ENCODE results near the gene LINGO1.

Gene LINGO1

DNA sequence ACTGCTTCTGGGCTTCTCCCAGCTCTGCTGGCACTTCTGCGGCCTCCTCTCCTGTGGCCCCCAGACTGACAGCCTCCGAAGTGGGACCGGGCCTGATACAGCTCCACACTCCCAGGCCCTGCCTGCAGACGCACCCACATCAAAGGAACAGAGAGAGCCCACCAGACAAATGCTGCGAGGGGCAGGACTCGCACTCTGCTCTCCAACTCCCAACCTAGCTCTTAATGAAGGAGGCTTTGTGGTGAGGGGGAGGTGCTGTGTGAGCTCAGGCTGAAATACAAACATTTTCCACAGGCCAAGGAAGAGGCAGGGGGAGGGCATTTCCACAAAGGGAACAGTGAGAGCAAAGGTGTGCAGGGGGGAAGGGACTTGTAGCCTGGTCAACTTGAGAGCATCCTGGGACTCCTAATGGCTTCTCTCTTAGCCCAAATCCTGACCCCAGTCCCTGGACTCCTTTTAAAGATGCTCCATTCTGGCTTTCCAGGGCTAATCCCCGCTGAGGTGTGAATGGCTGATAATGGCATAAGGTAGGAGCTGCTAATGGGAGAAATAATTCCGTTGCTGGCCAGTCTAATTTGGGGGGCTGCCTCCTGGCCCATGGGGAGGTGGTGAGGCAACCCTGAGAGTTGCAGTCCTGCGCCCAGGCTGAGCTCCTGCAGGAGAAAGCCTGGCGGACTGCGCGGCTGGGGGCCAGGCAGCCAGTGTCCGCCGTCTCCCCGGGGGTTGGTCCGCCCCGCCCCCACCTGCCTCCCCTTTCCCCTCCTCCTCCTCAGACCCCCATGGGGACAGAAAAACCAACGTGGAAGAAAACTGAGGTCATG, 9.6 kb downstream of the LINGO1 start:
- DNase-seq (ENCODE audit: low spot score) = no peak
- no peak overlapping the region for H3K4me3 ChIP-seq (ENCODE audit: low read length in 2 of 2)
- no peak overlapping the region for H4K8ac ChIP-seq (ENCODE audit: low read depth, low read length)
- WGBS, 2 donors (ENCODE audit: extremely low coverage in 2 of 2, insufficient read length in 2 of 2, insufficient replicate concordance in 1 of 2) = no CpG with 5 or more reads among the region's 18 CpGs
- H2AFZ ChIP-seq (ENCODE audit: low read length) = no peak overlapping the region
- peak overlapping the region; percentile 76 for H2BK120ac ChIP-seq (ENCODE audit: low read depth, low read length)
- no peak overlapping the region for H3K4me2 ChIP-seq (ENCODE audit: insufficient read depth, low read length, poor library complexity, severe bottlenecking)
- H3K18ac ChIP-seq (ENCODE audit: low read length) = peak overlapping the region; percentile 97
- H4K91ac ChIP-seq (ENCODE audit: low read depth, low read length, poor library complexity) = no peak overlapping the region
- peaks cover 17% of the 10 kb centered on the region for H3K79me1 ChIP-seq (ENCODE audit: low read depth, low read length)
- no peak overlapping the region for H3K14ac ChIP-seq (ENCODE audit: low read length)
- H3K9ac ChIP-seq (ENCODE audit: low read depth, low read length, poor library complexity) = no peak overlapping the region
- H3K4ac ChIP-seq (ENCODE audit: low read length) = no peak overlapping the region
- peak overlapping the region; percentile 95 for H2AK5ac ChIP-seq (ENCODE audit: low read depth, low read length)
- H3K27me3 ChIP-seq (ENCODE audit: control insufficient read depth in 3 of 3, insufficient read depth in 3 of 3, low read depth in 1 of 3, low read length in 3 of 3) = no peaks in the 10 kb centered on the region
- H3K9me3 ChIP-seq (replicated peaks in 1 of 2; ENCODE audit: control insufficient read depth in 2 of 2, insufficient read depth in 1 of 2, low read depth in 1 of 2, low read length in 2 of 2) = peaks cover 0 to 3% of the 10 kb centered on the region in 2 donors
- H3K27ac ChIP-seq (replicated peaks; ENCODE audit: low read length) = peak overlapping the region; percentile 18
- H2BK5ac ChIP-seq (ENCODE audit: low read length) = peak overlapping the region; percentile 30
- H3K23ac ChIP-seq (ENCODE audit: low read depth, low read length, poor library complexity) = no peak overlapping the region
- H3K36me3 ChIP-seq (replicated peaks in 1 of 2; ENCODE audit: control insufficient read depth in 2 of 2, insufficient read depth in 2 of 2, low read length in 2 of 2) = peaks cover 2% of the 10 kb centered on the region in 2 donors
- no peak overlapping the region for H2BK15ac ChIP-seq (ENCODE audit: low read length)
- H3K4me1 ChIP-seq (ENCODE audit: control insufficient read depth in 2 of 2, insufficient read depth in 1 of 2, low read depth in 1 of 2, low read length in 2 of 2) = peaks cover 34 to 38% of the 10 kb centered on the region in 2 donors
- H2BK12ac ChIP-seq (ENCODE audit: low read length) = no peak overlapping the region

DNA sequence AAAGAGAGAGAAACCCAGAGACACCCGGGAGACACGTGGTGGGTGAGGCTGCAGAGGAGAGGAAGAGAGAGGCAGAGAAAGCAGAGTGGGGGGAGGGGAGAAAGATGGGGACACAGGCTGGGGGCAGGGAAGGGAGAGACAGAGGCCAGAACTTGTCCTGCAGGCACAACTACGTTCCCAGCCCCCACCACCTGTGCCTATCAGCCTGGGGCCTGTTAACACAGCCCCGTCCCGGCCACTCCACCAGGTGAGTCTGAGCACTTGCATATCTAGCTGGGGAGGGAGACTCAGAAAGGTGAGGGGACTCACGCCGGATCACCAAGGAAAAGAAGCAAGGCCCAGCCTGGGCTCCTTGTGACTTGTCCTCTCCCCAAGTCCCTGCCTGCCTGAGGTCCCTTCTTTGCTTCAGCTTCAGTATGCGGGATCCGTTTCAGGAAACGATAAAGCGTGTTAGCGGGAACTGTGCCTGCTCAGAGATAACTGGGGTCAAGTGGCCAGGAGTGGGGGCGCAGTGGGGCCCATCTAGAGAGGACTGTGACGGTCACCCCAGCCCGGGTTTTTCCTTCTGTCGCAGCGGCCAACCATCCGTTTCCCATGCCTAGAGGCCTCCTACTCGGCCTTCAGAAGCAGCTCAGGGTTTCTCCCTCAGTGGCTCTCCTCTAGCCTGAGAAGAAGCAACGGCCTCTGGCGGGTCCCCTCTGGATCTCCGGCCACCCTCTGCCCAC, 10.3 kb downstream of the LINGO1 start:
- Histone ChIP-seq H2BK12ac (ENCODE audit: low read length) (peak overlapping the region; percentile 43), H4K8ac (ENCODE audit: low read depth, low read length) (no peak overlapping the region), H3K27ac (replicated peaks; ENCODE audit: low read length) (peak overlapping the region; percentile 34), H3K4me1 (ENCODE audit: control insufficient read depth in 2 of 2, insufficient read depth in 1 of 2, low read depth in 1 of 2, low read length in 2 of 2) (peaks cover 34 to 37% of the 10 kb centered on the region in 2 donors), H2BK120ac (ENCODE audit: low read depth, low read length) (peak overlapping the region; percentile 76), H3K79me1 (ENCODE audit: low read depth, low read length) (peaks cover 19% of the 10 kb centered on the region), H3K4me3 (ENCODE audit: low read length in 2 of 2) (no peak overlapping the region), H3K14ac (ENCODE audit: low read length) (peak overlapping the region; percentile 50), H3K23ac (ENCODE audit: low read depth, low read length, poor library complexity) (peak overlapping the region; percentile 18), H2BK15ac (ENCODE audit: low read length) (peak overlapping the region; percentile 95), H3K4me2 (ENCODE audit: insufficient read depth, low read length, poor library complexity, severe bottlenecking) (no peak overlapping the region), H4K91ac (ENCODE audit: low read depth, low read length, poor library complexity) (no peak overlapping the region), H3K27me3 (ENCODE audit: control insufficient read depth in 3 of 3, insufficient read depth in 3 of 3, low read depth in 1 of 3, low read length in 3 of 3) (no peaks in the 10 kb centered on the region), H3K9ac (ENCODE audit: low read depth, low read length, poor library complexity) (peak overlapping the region; percentile 74), H3K36me3 (replicated peaks in 1 of 2; ENCODE audit: control insufficient read depth in 2 of 2, insufficient read depth in 2 of 2, low read length in 2 of 2) (peaks cover 2% of the 10 kb centered on the region in 2 donors), H3K4ac (ENCODE audit: low read length) (peak overlapping the region; percentile 17), H2AFZ (ENCODE audit: low read length) (peak overlapping the region; percentile 36), H2BK5ac (ENCODE audit: low read length) (peak overlapping the region; percentile 7), H2AK5ac (ENCODE audit: low read depth, low read length) (peak overlapping the region; percentile 95), H3K9me3 (replicated peaks in 1 of 2; ENCODE audit: control insufficient read depth in 2 of 2, insufficient read depth in 1 of 2, low read depth in 1 of 2, low read length in 2 of 2) (no peaks in the 10 kb centered on the region), H3K18ac (ENCODE audit: low read length) (peak overlapping the region; percentile 97)
- WGBS, 2 donors (ENCODE audit: extremely low coverage in 2 of 2, insufficient read length in 2 of 2, insufficient replicate concordance in 1 of 2) = no CpG with 5 or more reads among the region's 22 CpGs
- no peak for DNase-seq (ENCODE audit: low spot score)

DNA sequence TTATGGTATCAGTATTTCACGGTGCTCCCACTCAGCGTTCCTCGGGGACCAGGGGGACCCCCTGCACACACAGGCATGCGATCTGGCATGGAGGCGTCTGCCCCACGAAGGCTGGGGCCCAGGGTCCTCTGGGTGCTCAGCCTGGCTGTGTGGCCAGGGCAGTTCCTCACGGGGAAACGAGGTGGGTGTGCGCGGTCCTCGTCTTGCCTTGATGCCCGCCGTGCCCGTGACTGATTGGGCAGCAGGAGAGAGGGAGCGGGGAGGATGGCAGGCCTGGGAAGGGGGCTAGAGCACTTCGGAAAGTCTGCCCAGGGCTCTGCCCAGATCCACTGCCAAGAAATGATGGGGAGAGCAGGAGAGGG, 10.9 kb downstream of the LINGO1 start:
- Histone ChIP-seq H2BK120ac (ENCODE audit: low read depth, low read length) (peak overlapping the region; percentile 62), H3K4me1 (ENCODE audit: control insufficient read depth in 2 of 2, insufficient read depth in 1 of 2, low read depth in 1 of 2, low read length in 2 of 2) (peaks cover 31 to 33% of the 10 kb centered on the region in 2 donors), H3K14ac (ENCODE audit: low read length) (peak overlapping the region; percentile 85), H4K91ac (ENCODE audit: low read depth, low read length, poor library complexity) (peak overlapping the region; percentile 93), H3K9ac (ENCODE audit: low read depth, low read length, poor library complexity) (peak overlapping the region; percentile 74), H4K8ac (ENCODE audit: low read depth, low read length) (no peak overlapping the region), H3K27ac (replicated peaks; ENCODE audit: low read length) (peak overlapping the region; percentile 16), H3K4me2 (ENCODE audit: insufficient read depth, low read length, poor library complexity, severe bottlenecking) (no peak overlapping the region), H2BK15ac (ENCODE audit: low read length) (peak overlapping the region; percentile 95), H2BK12ac (ENCODE audit: low read length) (peak overlapping the region; percentile 58), H3K27me3 (ENCODE audit: control insufficient read depth in 3 of 3, insufficient read depth in 3 of 3, low read depth in 1 of 3, low read length in 3 of 3) (no peaks in the 10 kb centered on the region), H3K23ac (ENCODE audit: low read depth, low read length, poor library complexity) (peak overlapping the region; percentile 90), H3K36me3 (replicated peaks in 1 of 2; ENCODE audit: control insufficient read depth in 2 of 2, insufficient read depth in 2 of 2, low read length in 2 of 2) (peaks cover 2% of the 10 kb centered on the region in 2 donors), H3K18ac (ENCODE audit: low read length) (peak overlapping the region; percentile 97), H2BK5ac (ENCODE audit: low read length) (peak overlapping the region; percentile 7), H3K9me3 (replicated peaks in 1 of 2; ENCODE audit: control insufficient read depth in 2 of 2, insufficient read depth in 1 of 2, low read depth in 1 of 2, low read length in 2 of 2) (no peaks in the 10 kb centered on the region), H2AK5ac (ENCODE audit: low read depth, low read length) (peak overlapping the region; percentile 95), H3K79me1 (ENCODE audit: low read depth, low read length) (peaks cover 19% of the 10 kb centered on the region), H3K4me3 (ENCODE audit: low read length in 2 of 2) (no peak overlapping the region), H2AFZ (ENCODE audit: low read length) (peak overlapping the region; percentile 36), H3K4ac (ENCODE audit: low read length) (peak overlapping the region; percentile 89)
- no CpG with 5 or more reads among the region's 16 CpGs for WGBS, 2 donors (ENCODE audit: extremely low coverage in 2 of 2, insufficient read length in 2 of 2, insufficient replicate concordance in 1 of 2)
- no peak for DNase-seq (ENCODE audit: low spot score)

All from neuronal stem cell (in vitro differentiated cells).